Measurements from ENCODE around the gene ATL2. TPM values are rescaled to one million over a fixed set of nuclear protein-coding genes. Genes with fewer than 3 reads are reported as not detected.

Gene ATL2
- total RNA-seq, 1 donor from 2014 or later = 43.2 TPM

- H3K4me1 Mint-ChIP-seq = peaks cover 41% of the 10 kb centered on the region
- H3K4me3 Mint-ChIP-seq = no peak overlapping the region
- DNase-seq (no peak), ATAC-seq (ENCODE audit: low read depth) (no peak)
- H3K36me3 Mint-ChIP-seq (ENCODE audit: low read depth) = peaks cover 6% of the 10 kb centered on the region
- H3K27me3 Mint-ChIP-seq = no peaks in the 10 kb centered on the region
- ChIA-PET CTCF (no interaction called here), POLR2A (interaction anchor here (0.6 to 0.8 kb wide), 2 partner anchors 10 to 275 kb away, joined by 3 to 4 read pairs; no protein-coding TSS in a partner anchor)
- H3K27ac Mint-ChIP-seq = no peak overlapping the region
- H3K9me3 Mint-ChIP-seq = no peaks in the 10 kb centered on the region
- TF ChIP-seq CTCF (IDR thresholded peaks at IDR 0.05) = no peak
- intact Hi-C loops (cut with micrococcal nuclease) = loop anchor here (10.0 kb wide), 3 partner anchors 294 to 1404 kb away; partner anchors contain the start of genes GALM, GPATCH11, HEATR5B and THUMPD2
Measured at GRCh38 chr2:38371235-38371634, 5.8 kb downstream of the ATL2 start.

- no peaks in the 10 kb centered on the region for H3K27me3 Mint-ChIP-seq
- ATAC-seq (ENCODE audit: low read depth) (no peak), DNase-seq (no peak)
- no peak overlapping the region for H3K4me3 Mint-ChIP-seq
- H3K4me1 Mint-ChIP-seq = peaks cover 38% of the 10 kb centered on the region
- intact Hi-C loops (cut with micrococcal nuclease) = loop anchor here (10.0 kb wide), 3 partner anchors 294 to 1404 kb away; partner anchors contain the start of genes GALM, GPATCH11, HEATR5B and THUMPD2
- ChIA-PET POLR2A (interaction anchor here (0.6 to 0.8 kb wide), 2 partner anchors 10 to 275 kb away, joined by 3 to 4 read pairs; no protein-coding TSS in a partner anchor), CTCF (no interaction called here)
- peaks cover 3% of the 10 kb centered on the region for H3K36me3 Mint-ChIP-seq (ENCODE audit: low read depth)
- no peaks in the 10 kb centered on the region for H3K9me3 Mint-ChIP-seq
- no peak overlapping the region for H3K27ac Mint-ChIP-seq
- no peak for TF ChIP-seq CTCF (IDR thresholded peaks at IDR 0.05)
Measured at GRCh38 chr2:38370664-38371063, 6.4 kb downstream of the ATL2 start.

- TF ChIP-seq CTCF (IDR thresholded peaks at IDR 0.05) = no peak
- intact Hi-C loops (cut with micrococcal nuclease) = no loop called here
- H3K27me3 Mint-ChIP-seq = no peaks in the 10 kb centered on the region
- DNase-seq (no peak), ATAC-seq (ENCODE audit: low read depth) (no peak)
- peaks cover 8% of the 10 kb centered on the region for H3K36me3 Mint-ChIP-seq (ENCODE audit: low read depth)
- no peak overlapping the region for H3K27ac Mint-ChIP-seq
- peaks cover 27% of the 10 kb centered on the region for H3K4me1 Mint-ChIP-seq
- H3K4me3 Mint-ChIP-seq = no peak overlapping the region
- ChIA-PET POLR2A (no interaction called here), CTCF (interaction anchor here (2.3 kb wide), 1 partner anchor 14 kb away, joined by 7 read pairs; no protein-coding TSS in a partner anchor)
- no peaks in the 10 kb centered on the region for H3K9me3 Mint-ChIP-seq
Measured at GRCh38 chr2:38362232-38362631, 14.8 kb downstream of the ATL2 start.

GRCh38 chr2:38360177-38360576, 16.9 kb downstream of the ATL2 start:
- Mint-ChIP-seq H3K4me3 (no peak overlapping the region), H3K27me3 (no peaks in the 10 kb centered on the region), H3K36me3 (ENCODE audit: low read depth) (peaks cover 11% of the 10 kb centered on the region), H3K9me3 (no peaks in the 10 kb centered on the region), H3K4me1 (peaks cover 14% of the 10 kb centered on the region), H3K27ac (no peak overlapping the region)
- ATAC-seq (ENCODE audit: low read depth) (no peak), DNase-seq (no peak)
- no peak for TF ChIP-seq CTCF (IDR thresholded peaks at IDR 0.05)
- ChIA-PET CTCF (no interaction called here), POLR2A (interaction anchor here (0.6 kb wide), 1 partner anchor 48 kb away, joined by 4 read pairs; no protein-coding TSS in a partner anchor)
- intact Hi-C loops (cut with micrococcal nuclease) = no loop called here

- CTCF ChIA-PET = no interaction called here
- TF ChIP-seq CTCF (IDR thresholded peaks at IDR 0.05) = no peak
- intact Hi-C loops (cut with micrococcal nuclease) = no loop called here
- DNase-seq (no peak), ATAC-seq (ENCODE audit: low read depth) (no peak)
- H3K4me1 Mint-ChIP-seq = peaks cover 12% of the 10 kb centered on the region
- POLR2A ChIA-PET = interaction anchor here (0.6 kb wide), 1 partner anchor 11 kb away, joined by 4 read pairs; no protein-coding TSS in a partner anchor
- no peaks in the 10 kb centered on the region for H3K27me3 Mint-ChIP-seq
- H3K27ac Mint-ChIP-seq = no peak overlapping the region
- H3K36me3 Mint-ChIP-seq (ENCODE audit: low read depth) = peaks cover 30% of the 10 kb centered on the region
- no peaks in the 10 kb centered on the region for H3K9me3 Mint-ChIP-seq
- H3K4me3 Mint-ChIP-seq = no peak overlapping the region
Measured at GRCh38 chr2:38353402-38353801, 23.7 kb downstream of the ATL2 start.
